ENCODE results near the gene ANAPC15. TPM values are rescaled to one million over a fixed set of nuclear protein-coding genes. Genes with fewer than 3 reads are reported as not detected.

ANAPC15 gene
- total and polyA plus RNA-seq, 9 of the 15 experiments (the other 6 are each of a cell fraction or from before 2014, with no cell fraction given), result 53.0 to 254 (median 75.7) TPM

GRCh38 chr11:72112143-72112977 is at the start of gene ANAPC15 (continued):
- TF ChIP-seq ZBTB40 (IDR thresholded peaks at IDR 0.05), result peak; percentile 99
- TF ChIP-seq ZBTB40 (CRISPR knock-in tag; IDR thresholded peaks at IDR 0.05), result no peak
- 0 out of 2 replicates have a peak, but pooled peaks have one; percentile 52 for TF ChIP-seq HDAC2 (IDR thresholded peaks at IDR 0.05)
- TF ChIP-seq MLX (CRISPR knock-in tag; conservative IDR thresholded peaks at IDR 0.05), result no peak
- no peak; the same call in 1 of the 2 replicates for TF ChIP-seq LEF1 (IDR thresholded peaks at IDR 0.05)
- no peak for TF ChIP-seq ZNF277 (CRISPR knock-in tag; IDR thresholded peaks at IDR 0.05; ENCODE audit: borderline replicate concordance)
- TF ChIP-seq PREB (CRISPR knock-in tag; IDR thresholded peaks at IDR 0.05), result no peak
- TF ChIP-seq DNMT1 (IDR thresholded peaks at IDR 0.05), result no peak
- no peak for TF ChIP-seq ARNT (IDR thresholded peaks at IDR 0.05)
- TF ChIP-seq ZNF398 (CRISPR knock-in tag; IDR thresholded peaks at IDR 0.05), result no peak
- TF ChIP-seq CHD2 (IDR thresholded peaks at IDR 0.05; ENCODE audit: low read depth, low read length), result peak; percentile 56; the same call in 1 of the 2 replicates
- TF ChIP-seq SIN3A (IDR thresholded peaks at IDR 0.05; ENCODE audit: borderline replicate concordance in 2 of 2, control insufficient read depth in 1 of 2, low read depth in 2 of 2, low read length in 2 of 2), result peak in 1 of 2 experiments; percentile 46; a peak in 1 of 4 replicates
